OCI-LY1 (cell line): ENCODE results near the gene LRRC34.

Experiments used
- EZH2 ChIP-seq: fragments of 200-600 bp; sonication (generic), shearing (Covaris generic); IDR thresholded peaks from 2 replicates; pipeline ENCODE4 v1.8.0; 2017; ENCODE audit warnings: borderline replicate concordance, mixed run types, mild to moderate bottlenecking, antibody characterized with exemption, low read length, moderate library complexity, mixed read lengths
- TF ChIP-seq, protein P1 (sequence below): fragments of 200-600 bp; sonication (generic), shearing (Covaris generic); IDR thresholded peaks from 2 replicates; pipeline ENCODE4 v1.5.1; 2017; ENCODE audit warnings: mild to moderate bottlenecking, antibody characterized with exemption, low read length, moderate library complexity, mixed read lengths

DNA sequence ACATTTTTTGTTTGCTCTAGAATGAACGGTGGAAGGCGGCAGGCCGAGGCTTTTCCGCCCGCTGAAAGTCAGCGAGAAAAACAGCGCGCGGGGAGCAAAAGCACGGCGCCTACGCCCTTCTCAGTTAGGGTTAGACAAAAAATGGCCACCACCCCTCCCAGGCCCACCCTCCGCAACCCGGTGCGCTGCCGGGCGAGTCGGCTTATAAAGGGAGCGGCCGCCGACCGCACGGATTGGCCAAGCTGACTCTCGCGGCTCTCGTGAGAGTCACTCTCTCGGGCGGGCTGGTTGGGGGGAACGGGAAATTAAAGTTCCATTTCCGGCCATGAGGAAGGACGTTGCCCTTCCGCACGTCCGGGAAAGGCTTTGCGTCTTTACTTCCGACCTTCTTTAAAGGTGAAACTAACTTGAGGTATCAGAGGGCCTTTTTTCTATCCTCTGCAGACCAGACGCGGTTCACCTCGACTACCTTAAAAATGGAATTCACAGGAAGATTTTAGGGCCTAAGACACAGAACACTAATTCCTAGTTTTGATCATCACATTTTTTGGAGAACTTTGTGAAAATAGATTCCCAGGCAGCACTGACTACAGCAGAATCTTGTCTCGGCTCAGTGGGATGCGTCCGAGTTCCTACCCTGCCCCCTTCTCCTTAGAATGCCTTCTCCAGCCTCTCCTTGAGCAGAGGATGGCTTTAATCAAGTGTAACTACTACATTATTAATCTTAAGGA, 47.7 kb downstream of the LRRC34 start, which contains the start of gene TERC:
- TF ChIP-seq, protein P1, sequence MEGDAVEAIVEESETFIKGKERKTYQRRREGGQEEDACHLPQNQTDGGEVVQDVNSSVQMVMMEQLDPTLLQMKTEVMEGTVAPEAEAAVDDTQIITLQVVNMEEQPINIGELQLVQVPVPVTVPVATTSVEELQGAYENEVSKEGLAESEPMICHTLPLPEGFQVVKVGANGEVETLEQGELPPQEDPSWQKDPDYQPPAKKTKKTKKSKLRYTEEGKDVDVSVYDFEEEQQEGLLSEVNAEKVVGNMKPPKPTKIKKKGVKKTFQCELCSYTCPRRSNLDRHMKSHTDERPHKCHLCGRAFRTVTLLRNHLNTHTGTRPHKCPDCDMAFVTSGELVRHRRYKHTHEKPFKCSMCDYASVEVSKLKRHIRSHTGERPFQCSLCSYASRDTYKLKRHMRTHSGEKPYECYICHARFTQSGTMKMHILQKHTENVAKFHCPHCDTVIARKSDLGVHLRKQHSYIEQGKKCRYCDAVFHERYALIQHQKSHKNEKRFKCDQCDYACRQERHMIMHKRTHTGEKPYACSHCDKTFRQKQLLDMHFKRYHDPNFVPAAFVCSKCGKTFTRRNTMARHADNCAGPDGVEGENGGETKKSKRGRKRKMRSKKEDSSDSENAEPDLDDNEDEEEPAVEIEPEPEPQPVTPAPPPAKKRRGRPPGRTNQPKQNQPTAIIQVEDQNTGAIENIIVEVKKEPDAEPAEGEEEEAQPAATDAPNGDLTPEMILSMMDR = no peak; the same call in 1 of the 2 replicates
- no peak for TF ChIP-seq EZH2
